ENCODE data around the gene EBPL. TPM values are rescaled to one million over a fixed set of nuclear protein-coding genes. Genes with fewer than 3 reads are reported as not detected.
"Not testable (repeated sequence)": the region's sequence is repeated elsewhere in the genome, so short reads cannot be mapped to it uniquely, and the experiment has no call there.

Gene EBPL
- total RNA-seq: 55.4 and 67.2 TPM in 2 replicates

- peak; percentile 68 for DNase-seq (ENCODE audit: low read depth)
Observed at GRCh38 chr13:49690995-49691784, at the start of gene EBPL. Gene EBPL (minus strand): TSS chr13:49691486. CDS start chr13:49691424, 62 bp downstream.

GRCh38 chr13:49740870-49741269, 49.6 kb upstream of the EBPL start:
- DNase-seq (ENCODE audit: low read depth): no peak

GRCh38 chr13:49739498-49740187, 48.4 kb upstream of the EBPL start:
- no peak for DNase-seq (ENCODE audit: low read depth)

GRCh38 chr13:49733181-49733951, 42.1 kb upstream of the EBPL start:
- DNase-seq (ENCODE audit: low read depth): peak; percentile 78

GRCh38 chr13:49731766-49732165, 40.5 kb upstream of the EBPL start:
- peak; percentile 42 for DNase-seq (ENCODE audit: low read depth)

- DNase-seq (ENCODE audit: low read depth): no peak
Observed at GRCh38 chr13:49716615-49717014, 25.3 kb upstream of the EBPL start.

- no peak for DNase-seq (ENCODE audit: low read depth)
Observed at GRCh38 chr13:49714757-49715156, 23.5 kb upstream of the EBPL start.

- DNase-seq (ENCODE audit: low read depth): peak; percentile 54
Observed at GRCh38 chr13:49711218-49711863, 20.1 kb upstream of the EBPL start.

- DNase-seq (ENCODE audit: low read depth): not testable (repeated sequence)
Observed at GRCh38 chr13:49704264-49704663, 13.0 kb upstream of the EBPL start.

GRCh38 chr13:49701491-49701890, 10.2 kb upstream of the EBPL start:
- no peak for DNase-seq (ENCODE audit: low read depth)

- DNase-seq (ENCODE audit: low read depth): no peak
Observed at GRCh38 chr13:49697468-49697867, 6.2 kb upstream of the EBPL start.

GRCh38 chr13:49694446-49694845, 3.2 kb upstream of the EBPL start:
- DNase-seq (ENCODE audit: low read depth): no peak

- DNase-seq (ENCODE audit: low read depth): no peak
Observed at GRCh38 chr13:49693877-49694276, 2.6 kb upstream of the EBPL start.

- DNase-seq (ENCODE audit: low read depth): no peak
Observed at GRCh38 chr13:49693191-49693733, 2.0 kb upstream of the EBPL start.

GRCh38 chr13:49690133-49690994, 922 bp downstream of the EBPL start:
- DNase-seq (ENCODE audit: low read depth): peak; percentile 48

GRCh38 chr13:49683489-49683888, 7.8 kb downstream of the EBPL start:
- DNase-seq (ENCODE audit: low read depth): no peak

- peak; percentile 52 for DNase-seq (ENCODE audit: low read depth)
Observed at GRCh38 chr13:49681842-49682435, 9.3 kb downstream of the EBPL start.

- peak; percentile 51 for DNase-seq (ENCODE audit: low read depth)
Observed at GRCh38 chr13:49679246-49679645, 12.0 kb downstream of the EBPL start.

GRCh38 chr13:49678191-49678914, 12.9 kb downstream of the EBPL start:
- DNase-seq (ENCODE audit: low read depth): no peak

Measured in renal cortical epithelial cell (primary cell).